Fibroblast of the aortic adventitia (primary cell): Measurements from ENCODE around the gene IQSEC1. TPM values are rescaled to one million over a fixed set of nuclear protein-coding genes. Genes with fewer than 3 reads are reported as not detected.

ENCODE experiments used
- DNase-seq: peaks from one replicate; pipeline ENCODE4 v3.0.0-alpha.2; 2010; ENCODE audit warnings: low read depth
- H3K4me3 ChIP-seq: 2 replicates; pipeline ENCODE4 v1.5.1; 2011; ENCODE audit warnings: low read depth, mild to moderate bottlenecking, control low read depth, low read length, moderate library complexity
- total RNA-seq: library from RNA; depleted of rRNA; stranded (reverse); fragments of >200 nt; gene quantifications from 2 replicates; pipeline ENCODE4 v1.2.3, GENCODE V29; 2012; ENCODE audit warnings: low replicate concordance
- TF ChIP-seq, protein P1 (sequence below): IDR thresholded peaks from 2 replicates; pipeline ENCODE4 v1.5.1; 2011; ENCODE audit warnings: mild to moderate bottlenecking, low read length, control low read depth, inconsistent platforms; ENCODE audit not compliant: insufficient read depth

The IQSEC1 gene
- total RNA-seq, 1 donor = 15.9 TPM

DNA sequence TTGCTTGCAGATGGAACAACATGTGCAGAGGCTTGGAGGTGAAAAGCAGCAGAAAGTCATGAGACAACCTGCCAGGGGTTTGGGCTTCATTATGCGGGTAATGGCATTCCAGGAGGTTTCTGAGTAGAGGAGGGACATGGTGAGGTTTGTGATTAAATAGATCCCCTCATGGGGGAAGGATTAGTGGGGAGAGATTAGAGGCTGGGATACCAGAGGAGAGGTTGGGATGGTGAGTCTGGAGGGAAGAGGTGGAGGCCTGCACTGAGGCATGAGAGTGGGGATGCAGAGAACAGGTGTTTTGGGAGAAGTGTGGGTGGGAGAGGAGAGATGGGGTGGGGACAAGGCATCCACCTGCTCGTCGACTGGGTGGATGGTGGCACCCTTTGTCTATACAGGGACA lies 6.8 kb upstream of the IQSEC1 start:
- TF ChIP-seq, protein P1, sequence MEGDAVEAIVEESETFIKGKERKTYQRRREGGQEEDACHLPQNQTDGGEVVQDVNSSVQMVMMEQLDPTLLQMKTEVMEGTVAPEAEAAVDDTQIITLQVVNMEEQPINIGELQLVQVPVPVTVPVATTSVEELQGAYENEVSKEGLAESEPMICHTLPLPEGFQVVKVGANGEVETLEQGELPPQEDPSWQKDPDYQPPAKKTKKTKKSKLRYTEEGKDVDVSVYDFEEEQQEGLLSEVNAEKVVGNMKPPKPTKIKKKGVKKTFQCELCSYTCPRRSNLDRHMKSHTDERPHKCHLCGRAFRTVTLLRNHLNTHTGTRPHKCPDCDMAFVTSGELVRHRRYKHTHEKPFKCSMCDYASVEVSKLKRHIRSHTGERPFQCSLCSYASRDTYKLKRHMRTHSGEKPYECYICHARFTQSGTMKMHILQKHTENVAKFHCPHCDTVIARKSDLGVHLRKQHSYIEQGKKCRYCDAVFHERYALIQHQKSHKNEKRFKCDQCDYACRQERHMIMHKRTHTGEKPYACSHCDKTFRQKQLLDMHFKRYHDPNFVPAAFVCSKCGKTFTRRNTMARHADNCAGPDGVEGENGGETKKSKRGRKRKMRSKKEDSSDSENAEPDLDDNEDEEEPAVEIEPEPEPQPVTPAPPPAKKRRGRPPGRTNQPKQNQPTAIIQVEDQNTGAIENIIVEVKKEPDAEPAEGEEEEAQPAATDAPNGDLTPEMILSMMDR = no peak
- H3K4me3 ChIP-seq = no peak overlapping the region
- no peak for DNase-seq

DNA sequence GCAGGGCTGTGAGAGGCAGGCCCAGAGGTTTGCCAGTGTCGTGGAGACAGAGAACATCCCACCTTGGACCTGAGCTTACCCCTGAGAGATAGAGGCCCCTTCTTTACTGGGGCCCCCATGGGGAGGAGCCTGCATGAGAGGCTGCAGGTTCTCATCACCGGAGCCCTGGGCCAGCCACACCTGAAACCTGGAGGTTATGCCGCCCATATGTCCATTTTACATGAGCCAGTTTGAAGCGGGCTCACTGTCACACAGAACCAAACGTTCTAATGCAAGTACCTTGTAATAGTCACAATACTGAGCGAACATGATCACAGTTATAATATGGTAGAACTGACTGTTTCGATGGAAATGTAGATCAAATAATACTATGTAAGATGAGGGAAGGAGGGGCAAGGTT lies 6.3 kb upstream of the IQSEC1 start:
- TF ChIP-seq, protein P1 = no peak
- no peak overlapping the region for H3K4me3 ChIP-seq
- DNase-seq = no peak

DNA sequence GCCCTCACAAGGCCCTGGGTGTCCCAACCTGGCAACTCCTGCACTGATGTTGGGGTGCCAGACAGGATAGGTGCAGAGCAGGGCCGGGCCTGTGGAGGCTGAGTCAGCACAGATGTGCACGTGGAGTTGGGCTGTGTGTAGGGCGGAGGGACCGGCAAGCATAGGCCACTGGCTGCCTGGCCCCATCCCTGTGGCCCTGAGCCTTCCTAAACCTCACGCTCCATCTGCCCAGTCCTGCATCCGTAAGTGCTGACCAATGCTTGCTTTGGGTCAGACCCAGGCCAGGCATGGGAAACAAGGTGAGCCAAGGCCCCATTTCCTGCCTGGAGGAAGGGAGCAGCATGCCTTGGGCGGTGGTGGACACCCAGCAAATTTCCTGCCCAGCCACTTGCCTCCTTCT lies 5.8 kb upstream of the IQSEC1 start:
- DNase-seq = no peak
- no peak overlapping the region for H3K4me3 ChIP-seq
- TF ChIP-seq, protein P1 = no peak

DNA sequence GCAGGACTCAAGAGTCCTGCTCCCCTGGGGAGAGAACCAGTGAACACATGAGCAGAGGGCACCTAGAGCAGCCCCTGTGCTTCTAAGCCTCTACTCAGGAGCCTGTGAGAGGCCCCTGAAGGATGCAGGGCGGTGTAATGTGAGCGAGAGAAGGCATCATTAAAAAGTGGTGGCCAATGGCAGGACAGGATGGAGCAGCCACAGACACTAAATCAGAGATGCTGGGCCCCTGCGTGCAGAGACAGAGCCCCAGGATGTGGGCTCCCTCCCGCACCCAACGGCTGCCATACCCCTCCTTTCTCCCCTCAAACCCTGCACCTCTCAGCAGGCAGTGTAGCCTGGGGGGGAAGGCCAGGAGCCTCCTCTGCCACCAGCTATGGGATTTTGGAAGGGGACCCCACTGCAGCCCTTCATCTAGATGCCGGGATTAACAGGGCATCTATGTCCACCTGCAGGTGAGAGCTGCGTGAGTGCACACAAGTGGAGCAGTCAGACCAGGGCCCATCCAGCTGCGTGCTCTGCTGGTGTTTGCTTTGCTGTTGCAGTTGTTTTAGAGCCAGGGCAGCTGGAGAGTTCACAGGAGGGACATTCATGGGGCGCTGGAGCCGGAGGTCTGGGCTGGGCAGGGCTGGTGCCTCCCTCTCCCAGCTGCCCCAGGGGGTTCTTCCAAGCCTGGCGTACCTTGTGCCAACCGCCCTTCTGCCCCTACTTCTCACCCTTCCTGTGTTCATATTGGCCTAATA lies 5.1 kb upstream of the IQSEC1 start:
- no peak for DNase-seq
- TF ChIP-seq, protein P1 = no peak

DNA sequence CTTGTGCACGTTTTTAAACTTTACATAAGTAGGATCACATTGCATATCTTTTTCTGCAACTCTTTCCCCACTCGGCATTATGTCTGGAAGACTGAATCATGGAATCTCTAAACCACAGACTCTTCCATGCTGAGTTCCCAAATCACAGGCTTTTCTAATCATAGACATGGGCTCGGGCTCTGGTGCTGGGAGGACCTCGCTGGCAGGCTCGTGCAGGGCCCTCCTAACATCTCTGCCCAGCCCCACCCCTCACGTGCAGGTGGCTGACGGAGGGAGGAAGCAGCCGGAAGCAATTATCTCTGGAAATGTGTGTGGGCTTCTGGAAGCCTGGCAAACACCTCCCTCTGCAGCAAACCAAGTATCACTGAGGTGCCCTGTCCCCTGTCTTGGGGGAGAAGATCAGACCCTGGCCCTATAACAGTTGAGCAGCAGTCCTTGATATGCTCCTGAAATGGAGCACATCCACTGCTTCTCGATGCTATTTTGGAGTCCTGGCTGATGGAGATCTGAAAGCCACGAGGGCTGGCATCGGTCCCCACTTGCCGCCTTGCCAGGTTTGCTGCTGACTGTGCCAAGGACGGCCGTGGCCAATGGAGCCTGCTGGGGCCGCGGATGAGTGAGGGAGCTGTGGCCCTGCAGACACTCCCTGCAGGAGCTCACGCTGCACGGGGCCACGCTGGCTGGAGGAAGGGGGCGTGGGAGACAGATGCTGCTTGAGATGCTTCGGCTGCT lies 4.4 kb upstream of the IQSEC1 start:
- TF ChIP-seq, protein P1 = no peak
- peak; percentile 23 for DNase-seq
- H3K4me3 ChIP-seq = no peak overlapping the region

More for the DNA sequence above, 5.1 kb upstream of the IQSEC1 start:
- H3K4me3 ChIP-seq = no peak overlapping the region

DNA sequence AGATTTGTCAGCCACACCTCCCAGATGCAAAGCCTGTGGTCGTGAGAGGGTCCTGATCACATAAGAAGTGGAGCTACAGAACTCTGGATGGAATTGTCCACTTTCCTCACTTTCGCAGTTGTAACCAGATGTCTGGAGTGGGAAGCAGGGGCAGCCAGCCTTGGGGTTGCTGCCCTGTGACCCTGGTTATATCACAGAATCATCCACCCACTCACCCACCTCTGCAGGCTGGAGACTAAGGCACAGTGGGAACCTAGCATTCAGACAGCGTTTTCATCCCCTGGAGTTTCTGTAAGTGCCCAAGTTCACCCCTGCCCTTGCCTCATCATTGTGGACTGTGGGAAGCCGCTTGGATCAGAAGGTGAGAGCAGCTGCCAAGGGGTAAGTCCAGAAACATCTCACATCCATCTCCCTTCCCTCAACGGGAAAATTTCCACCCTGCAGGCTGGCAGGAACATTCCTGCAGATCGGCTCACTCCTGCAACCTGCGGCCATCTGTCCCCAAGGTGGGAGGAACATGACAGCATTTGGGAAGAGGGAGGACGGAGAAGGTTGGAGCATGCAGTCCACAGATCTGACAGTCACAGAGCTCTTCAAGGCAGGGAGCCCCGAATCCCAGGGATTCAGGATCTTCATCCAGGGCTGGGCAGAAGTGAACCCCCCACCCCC lies 2.9 kb upstream of the IQSEC1 start:
- TF ChIP-seq, protein P1 = no peak

More for the DNA sequence above, 2.9 kb upstream of the IQSEC1 start:
- no peak for DNase-seq
- H3K4me3 ChIP-seq = no peak overlapping the region
